Astrocyte of the cerebellum (primary cell): Measurements from ENCODE around the gene CHML.

ENCODE experiments used
- DNase-seq: peaks from one replicate; pipeline ENCODE4 v3.0.0-alpha.2; 2011; ENCODE audit warnings: low read depth
- H3K4me3 ChIP-seq: 2 replicates; pipeline ENCODE4 v1.5.1; 2011; ENCODE audit warnings: mild to moderate bottlenecking, low read depth, low read length, moderate library complexity
- CTCF ChIP-seq: IDR thresholded peaks from 2 replicates; pipeline ENCODE4 v1.5.1; 2012; ENCODE audit warnings: low read length, low read depth, moderate library complexity, mild to moderate bottlenecking; ENCODE audit errors: missing control alignments
- in situ Hi-C: cut with HindIII; loops from 2 replicates; pipeline ENCODE4 v1.10.0; 2017; ENCODE audit warnings: low sequenced_read_pairs

The CHML gene

GRCh38 chr1:241614572-241614971 lies 25.6 kb downstream of the CHML start:
- no peak overlapping the region for H3K4me3 ChIP-seq
- no peak for TF ChIP-seq CTCF
- in situ Hi-C loops = loop anchor here (10.0 kb wide), 1 partner anchor 230 kb away; the partner anchor contains the start of gene EXO1
- no peak for DNase-seq

- in situ Hi-C loops = loop anchor here (10.0 kb wide), 1 partner anchor 231 kb away; the partner anchor contains the start of gene EXO1
- no peak for TF ChIP-seq CTCF
- peak; percentile 43 for DNase-seq
- no peak overlapping the region for H3K4me3 ChIP-seq
These were observed 26.0 kb downstream of the CHML start for GRCh38 chr1:241614144-241614543.

- in situ Hi-C loops = loop anchor here (10.0 kb wide), 1 partner anchor 232 kb away; the partner anchor contains the start of gene EXO1
- peak; percentile 72 for DNase-seq
- H3K4me3 ChIP-seq = no peak overlapping the region
- TF ChIP-seq CTCF = no peak
These were observed 27.4 kb downstream of the CHML start for GRCh38 chr1:241612533-241613477.

GRCh38 chr1:241611736-241612135 lies 28.4 kb downstream of the CHML start:
- in situ Hi-C loops = loop anchor here (10.0 kb wide), 1 partner anchor 233 kb away; the partner anchor contains the start of gene EXO1
- no peak for TF ChIP-seq CTCF
- no peak overlapping the region for H3K4me3 ChIP-seq
- no peak for DNase-seq

GRCh38 chr1:241611063-241611462 lies 29.1 kb downstream of the CHML start:
- TF ChIP-seq CTCF = peak; percentile 41
- in situ Hi-C loops = loop anchor here (10.0 kb wide), 1 partner anchor 234 kb away; the partner anchor contains the start of gene EXO1
- H3K4me3 ChIP-seq = no peak overlapping the region
- peak; percentile 56 for DNase-seq

- DNase-seq = no peak
- no peak overlapping the region for H3K4me3 ChIP-seq
- no peak for TF ChIP-seq CTCF
- in situ Hi-C loops = loop anchor here (10.0 kb wide), 1 partner anchor 235 kb away; the partner anchor contains the start of gene EXO1
These were observed 29.9 kb downstream of the CHML start for GRCh38 chr1:241610056-241610815.
